NB4 (cell line): ENCODE measurements around the gene HIGD2A.

Experiments
- POLR2A ChIP-seq: IDR thresholded peaks from 2 replicates; pipeline ENCODE4 v1.6.1; 2011; ENCODE audit warnings: mild to moderate bottlenecking; ENCODE audit not compliant: insufficient read length; ENCODE audit errors: extremely low read depth
- TF ChIP-seq, protein P1 (sequence below): IDR thresholded peaks from one replicate; pipeline ENCODE4 v1.5.1; 2012; ENCODE audit warnings: low read depth, low read length

DNA sequence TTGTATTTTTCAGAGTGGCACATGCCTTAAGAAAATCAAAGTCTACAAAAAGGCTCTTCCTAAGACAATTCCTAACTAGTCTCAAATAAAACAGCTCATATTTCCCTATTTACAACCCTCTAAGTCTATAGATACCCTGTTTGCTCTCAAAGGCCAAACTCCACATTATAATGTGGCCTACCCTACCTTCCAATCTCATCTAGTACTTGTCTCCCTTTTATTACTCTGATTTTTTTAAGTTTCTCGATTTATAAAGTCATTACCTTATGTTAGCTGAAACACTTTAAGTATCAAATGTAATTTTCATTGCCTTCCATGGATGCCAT is 46.4 kb upstream of the HIGD2A start:
- TF ChIP-seq, protein P1, sequence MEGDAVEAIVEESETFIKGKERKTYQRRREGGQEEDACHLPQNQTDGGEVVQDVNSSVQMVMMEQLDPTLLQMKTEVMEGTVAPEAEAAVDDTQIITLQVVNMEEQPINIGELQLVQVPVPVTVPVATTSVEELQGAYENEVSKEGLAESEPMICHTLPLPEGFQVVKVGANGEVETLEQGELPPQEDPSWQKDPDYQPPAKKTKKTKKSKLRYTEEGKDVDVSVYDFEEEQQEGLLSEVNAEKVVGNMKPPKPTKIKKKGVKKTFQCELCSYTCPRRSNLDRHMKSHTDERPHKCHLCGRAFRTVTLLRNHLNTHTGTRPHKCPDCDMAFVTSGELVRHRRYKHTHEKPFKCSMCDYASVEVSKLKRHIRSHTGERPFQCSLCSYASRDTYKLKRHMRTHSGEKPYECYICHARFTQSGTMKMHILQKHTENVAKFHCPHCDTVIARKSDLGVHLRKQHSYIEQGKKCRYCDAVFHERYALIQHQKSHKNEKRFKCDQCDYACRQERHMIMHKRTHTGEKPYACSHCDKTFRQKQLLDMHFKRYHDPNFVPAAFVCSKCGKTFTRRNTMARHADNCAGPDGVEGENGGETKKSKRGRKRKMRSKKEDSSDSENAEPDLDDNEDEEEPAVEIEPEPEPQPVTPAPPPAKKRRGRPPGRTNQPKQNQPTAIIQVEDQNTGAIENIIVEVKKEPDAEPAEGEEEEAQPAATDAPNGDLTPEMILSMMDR: no peak
- no peak for TF ChIP-seq POLR2A
